HG03558 (cell line): Measurements from ENCODE around the gene FBXO15.

Experiments used
- ATAC-seq: cut with Tn5 transposase; IDR thresholded peaks from one replicate; pipeline ENCODE4 v1.9.1; 2021; ENCODE audit warnings: moderate number of reproducible peaks; ENCODE audit not compliant: unreplicated experiment; ENCODE audit errors: extremely low read depth

Gene FBXO15, protein sequence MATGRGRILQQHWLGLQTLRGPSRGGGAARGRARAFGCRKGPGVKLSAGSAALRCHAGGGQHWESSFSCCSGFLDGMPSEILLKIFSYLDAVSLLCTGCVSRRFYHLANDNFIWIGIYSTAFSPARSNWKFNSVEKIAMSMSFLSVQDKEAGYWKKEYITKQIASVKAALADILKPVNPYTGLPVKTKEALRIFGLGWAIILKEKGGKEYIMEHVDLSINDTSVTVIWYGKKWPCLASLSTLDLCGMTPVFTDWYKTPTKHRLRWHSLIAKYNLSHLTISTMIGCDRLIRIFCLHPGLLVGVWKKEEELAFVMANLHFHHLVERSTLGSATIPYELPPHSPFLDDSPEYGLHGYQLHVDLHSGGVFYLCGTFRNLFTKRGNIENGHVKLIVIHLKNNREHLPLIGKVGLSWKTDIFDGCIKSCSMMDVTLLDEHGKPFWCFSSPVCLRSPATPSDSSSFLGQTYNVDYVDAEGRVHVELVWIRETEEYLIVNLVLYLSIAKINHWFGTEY

GRCh38 chr18:74147779-74148542, at the start of gene FBXO15, which contains the start of gene TIMM21:
FBXO15 (minus strand) TSS chr18:74147834; CDS start chr18:74147785, 49 bp downstream.
TIMM21 (plus strand) TSS chr18:74148523; CDS start chr18:74148809, 286 bp downstream.
- ATAC-seq, result peak; percentile 80

GRCh38 chr18:74196220-74197119, 48.8 kb upstream of the FBXO15 start:
- ATAC-seq, result peak; percentile 64

DNA sequence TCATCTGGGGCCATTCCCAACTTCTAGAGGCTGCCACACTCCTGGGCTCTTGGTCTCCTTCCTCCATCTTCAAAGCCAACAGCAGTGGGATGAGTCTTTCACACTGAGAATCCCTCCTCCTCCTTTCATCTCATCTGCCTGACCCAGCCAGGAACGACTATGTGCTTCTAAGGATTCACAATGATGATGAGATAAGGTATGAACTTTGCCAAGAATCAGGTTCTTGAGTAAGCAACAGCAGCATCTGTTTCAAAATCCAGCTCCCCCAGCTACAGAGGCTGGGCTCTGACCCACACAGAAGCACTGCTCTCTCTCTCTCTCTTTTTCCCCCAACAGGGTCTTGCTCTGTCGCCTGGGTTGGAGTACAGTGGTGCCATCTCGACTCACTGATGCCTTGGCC, 47.1 kb upstream of the FBXO15 start:
- ATAC-seq, result no peak

GRCh38 chr18:74191577-74191976, 43.9 kb upstream of the FBXO15 start:
- no peak for ATAC-seq

GRCh38 chr18:74190086-74190485, 42.5 kb upstream of the FBXO15 start:
- ATAC-seq, result no peak

GRCh38 chr18:74186661-74187060, 39.0 kb upstream of the FBXO15 start:
- ATAC-seq, result no peak

- no peak for ATAC-seq
Observed at GRCh38 chr18:74185860-74186259, 38.2 kb upstream of the FBXO15 start.

- ATAC-seq, result no peak
Observed at GRCh38 chr18:74184875-74185274, 37.2 kb upstream of the FBXO15 start.

- ATAC-seq, result no peak
Observed at GRCh38 chr18:74183130-74183529, 35.5 kb upstream of the FBXO15 start.

DNA sequence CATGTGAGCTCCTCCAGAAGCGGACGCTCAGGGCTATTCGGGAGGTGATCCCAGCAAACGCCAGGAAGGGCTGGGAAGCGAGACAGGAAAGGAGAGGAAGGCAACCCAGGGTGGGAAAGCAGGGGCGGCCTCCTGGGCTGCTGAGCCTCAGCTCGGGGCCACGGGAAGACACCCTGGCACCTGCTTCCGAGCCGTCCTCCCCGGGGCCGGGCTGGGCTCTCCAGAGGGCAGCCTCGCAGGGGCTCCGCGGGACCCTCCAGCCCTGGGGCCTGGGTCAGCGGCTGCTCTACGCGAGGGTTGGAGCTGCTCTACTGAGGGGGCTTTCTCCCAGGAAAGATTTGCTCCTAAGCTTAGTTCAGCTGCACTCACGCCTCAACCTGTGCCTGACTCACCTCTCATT, 34.7 kb upstream of the FBXO15 start:
- ATAC-seq, result no peak

- no peak for ATAC-seq
Observed at GRCh38 chr18:74179623-74180199, 32.1 kb upstream of the FBXO15 start.

DNA sequence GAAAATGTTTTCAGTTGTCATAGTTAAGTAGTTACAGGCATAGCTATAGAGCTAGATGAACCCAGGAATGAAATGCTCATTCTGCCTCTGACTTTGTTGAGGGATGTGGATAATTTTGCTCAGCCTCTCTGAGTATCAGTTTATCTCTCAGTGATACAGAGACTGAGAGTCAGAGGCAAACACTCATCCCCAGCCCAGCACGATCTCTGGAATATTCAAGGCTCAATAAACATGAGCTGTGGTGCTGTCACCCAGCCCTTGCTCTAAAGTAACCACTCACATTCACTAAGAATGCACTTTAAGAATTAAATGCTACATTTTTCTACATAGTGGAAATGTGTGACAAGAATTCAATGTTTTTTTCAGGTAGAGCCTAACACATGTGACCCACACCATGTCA, 31.2 kb upstream of the FBXO15 start:
- no peak for ATAC-seq

DNA sequence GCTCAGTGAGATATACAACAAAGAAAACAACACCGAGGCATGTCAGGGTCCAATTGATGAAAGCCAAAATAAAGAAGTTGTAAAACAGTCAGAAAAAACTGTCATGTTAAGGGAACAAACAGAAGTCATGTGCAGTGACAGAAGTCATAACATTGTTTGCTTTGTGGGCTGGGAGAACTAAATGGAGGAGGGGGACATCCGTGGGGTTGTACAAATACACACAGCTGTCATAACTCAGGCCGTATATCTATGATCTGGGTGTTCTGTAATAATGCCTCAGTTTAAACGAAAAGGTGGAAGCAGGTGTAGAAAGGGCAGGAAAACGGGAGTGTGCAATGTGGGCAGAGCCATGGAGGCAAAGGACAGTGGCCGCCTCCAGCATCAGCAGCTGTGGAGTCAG, 28.0 kb upstream of the FBXO15 start:
- ATAC-seq, result no peak

DNA sequence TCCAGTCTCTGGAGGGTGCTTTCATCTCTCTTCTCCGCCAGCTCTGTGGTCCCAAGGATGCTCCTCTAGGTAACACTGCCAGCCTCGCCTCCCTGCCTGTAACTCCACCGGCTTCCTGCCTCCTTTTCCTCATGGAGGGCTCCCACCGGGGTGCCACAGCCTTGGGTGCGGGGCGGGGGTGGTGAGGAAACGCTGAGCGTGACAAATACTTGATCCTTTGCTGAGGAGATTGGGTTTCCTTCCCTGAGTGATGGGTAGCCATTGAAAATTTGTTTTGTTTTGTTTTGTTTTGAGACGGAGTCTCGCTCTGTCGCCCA, 25.8 kb upstream of the FBXO15 start:
- ATAC-seq, result no peak

- ATAC-seq, result no peak
Observed at GRCh38 chr18:74172697-74173433, 25.2 kb upstream of the FBXO15 start.

GRCh38 chr18:74171910-74172606, 24.4 kb upstream of the FBXO15 start:
- ATAC-seq, result peak; percentile 73

DNA sequence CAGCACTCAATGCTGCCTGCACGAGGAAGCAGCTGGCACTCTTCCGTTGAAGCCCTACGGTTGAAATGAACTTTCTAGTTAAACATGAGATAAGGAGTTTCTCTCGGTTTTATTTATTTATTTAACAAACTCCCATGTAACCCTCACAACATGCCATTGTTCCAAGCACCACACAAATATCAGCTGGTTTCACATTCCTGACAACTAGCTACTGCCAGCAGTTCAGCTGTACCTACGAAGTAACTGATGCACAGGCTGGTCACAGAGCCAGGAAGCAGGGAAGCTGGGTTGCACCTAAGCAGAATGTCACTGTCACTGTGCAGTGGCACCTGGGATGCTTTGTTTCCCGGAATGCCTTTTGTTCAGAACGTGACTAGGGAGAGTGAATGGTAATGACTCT, 18.8 kb upstream of the FBXO15 start:
- ATAC-seq, result no peak

DNA sequence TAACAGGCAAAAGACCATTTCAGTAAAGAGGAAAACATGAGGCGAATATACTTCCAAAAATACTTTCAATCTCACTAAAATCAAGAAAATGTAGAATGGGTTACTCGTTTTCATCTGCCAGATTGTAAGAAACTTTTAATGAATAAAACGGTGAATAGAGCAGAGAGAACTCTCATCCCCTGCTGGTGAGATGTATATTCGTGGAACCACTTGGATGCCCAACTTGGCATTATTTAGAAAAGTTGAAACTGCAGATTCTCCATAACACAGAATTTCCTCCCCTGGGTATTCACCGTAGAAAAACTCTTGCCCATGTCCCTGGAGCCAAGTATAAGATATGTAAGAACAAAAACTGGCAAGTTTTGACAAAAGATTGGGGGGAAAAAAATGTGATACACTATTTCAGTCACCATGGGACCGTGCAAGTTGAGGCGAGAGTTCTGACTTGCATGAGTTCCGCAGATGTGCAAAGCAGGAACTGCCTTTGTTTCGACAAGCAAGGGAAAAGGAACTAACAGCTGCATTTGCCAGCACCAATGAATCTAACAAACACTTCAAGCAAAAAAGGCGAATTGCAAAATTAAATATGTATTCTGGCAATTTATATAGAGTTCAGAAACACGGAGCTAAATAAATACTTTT, 15.5 kb upstream of the FBXO15 start:
- ATAC-seq, result no peak
